NOMO-1 treated with DMSO at 0.1 percent for 48 hours (cell line): ENCODE results near the gene SRI.
A peak's percentile ranks its signal among the peaks of the same experiment; 100 is the strongest.

ENCODE experiments used
- DNase-seq: peaks from one replicate; lab custom pipeline; 2025; ENCODE audit not compliant: unreplicated experiment; lab: John Stamatoyannopoulos, UW

Gene SRI

DNA sequence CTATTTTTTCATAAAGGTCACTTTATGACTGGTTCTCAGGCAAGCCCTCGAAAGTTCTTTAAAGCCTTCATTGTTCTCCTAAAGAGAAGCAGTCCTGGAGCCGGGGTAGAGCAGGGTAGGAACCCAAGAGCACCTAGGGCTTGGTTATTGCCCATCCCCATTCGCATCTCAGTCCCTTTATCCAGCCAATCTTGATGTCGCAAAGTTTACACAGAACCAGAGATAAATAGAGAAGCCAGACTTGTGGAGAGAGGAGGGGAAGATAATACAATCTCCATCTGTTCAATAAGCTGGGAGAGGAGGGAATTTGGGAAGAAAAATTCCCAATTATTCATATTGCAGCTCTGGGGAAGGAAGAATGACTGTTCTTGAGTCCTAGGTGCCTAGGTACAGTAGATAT, 6.4 kb upstream of the SRI start:
- no peak for DNase-seq

DNA sequence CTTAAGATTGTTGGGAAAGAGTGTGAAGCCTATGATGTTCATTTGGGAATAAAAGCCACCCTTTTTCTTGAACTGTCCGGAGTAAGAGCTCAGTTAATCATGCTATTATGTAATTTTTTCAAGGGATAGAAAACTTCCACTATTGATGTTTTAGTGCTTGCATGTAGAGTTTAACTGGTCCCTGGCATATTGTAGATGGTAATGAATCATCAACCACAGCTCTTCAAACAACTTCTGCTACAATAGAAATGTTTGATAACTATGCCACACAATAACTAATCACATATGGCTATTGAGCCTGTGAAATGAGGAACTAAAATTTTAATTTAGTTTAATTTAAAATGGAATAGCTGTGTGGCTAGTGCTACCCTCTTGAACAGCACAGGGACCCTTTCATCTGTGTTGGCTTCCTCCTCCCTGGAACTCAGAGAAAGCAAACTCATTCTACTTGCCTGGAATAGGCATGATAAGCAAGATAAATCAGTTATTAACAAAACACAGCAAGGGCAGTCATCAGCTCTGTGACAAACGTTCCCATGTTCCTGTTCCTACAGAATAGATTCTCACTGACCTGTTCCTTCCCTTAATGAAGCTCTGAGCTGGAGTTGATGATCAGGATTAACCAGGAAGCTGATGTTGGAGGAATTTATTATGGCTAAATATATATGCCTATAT, 4.9 kb upstream of the SRI start:
- peak; percentile 99 for DNase-seq

DNA sequence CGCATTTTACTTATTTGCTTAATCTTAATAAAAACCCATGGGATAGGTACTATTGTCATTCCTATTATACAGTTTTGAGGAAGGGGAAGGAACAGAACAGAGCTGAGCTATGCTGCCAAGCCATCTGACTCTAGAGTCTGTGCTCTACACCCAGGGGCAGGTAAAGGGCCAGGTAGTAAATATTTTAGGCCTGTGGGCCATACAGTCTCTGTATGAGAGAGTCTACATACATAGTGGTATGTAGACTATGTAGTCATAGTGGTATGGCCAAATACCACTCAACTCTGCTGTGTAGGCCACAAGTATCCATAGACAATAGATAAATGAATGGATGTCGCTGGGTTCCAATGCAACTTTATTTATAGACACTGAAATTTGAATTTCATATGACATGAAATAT, 3.4 kb upstream of the SRI start:
- DNase-seq: no peak

DNA sequence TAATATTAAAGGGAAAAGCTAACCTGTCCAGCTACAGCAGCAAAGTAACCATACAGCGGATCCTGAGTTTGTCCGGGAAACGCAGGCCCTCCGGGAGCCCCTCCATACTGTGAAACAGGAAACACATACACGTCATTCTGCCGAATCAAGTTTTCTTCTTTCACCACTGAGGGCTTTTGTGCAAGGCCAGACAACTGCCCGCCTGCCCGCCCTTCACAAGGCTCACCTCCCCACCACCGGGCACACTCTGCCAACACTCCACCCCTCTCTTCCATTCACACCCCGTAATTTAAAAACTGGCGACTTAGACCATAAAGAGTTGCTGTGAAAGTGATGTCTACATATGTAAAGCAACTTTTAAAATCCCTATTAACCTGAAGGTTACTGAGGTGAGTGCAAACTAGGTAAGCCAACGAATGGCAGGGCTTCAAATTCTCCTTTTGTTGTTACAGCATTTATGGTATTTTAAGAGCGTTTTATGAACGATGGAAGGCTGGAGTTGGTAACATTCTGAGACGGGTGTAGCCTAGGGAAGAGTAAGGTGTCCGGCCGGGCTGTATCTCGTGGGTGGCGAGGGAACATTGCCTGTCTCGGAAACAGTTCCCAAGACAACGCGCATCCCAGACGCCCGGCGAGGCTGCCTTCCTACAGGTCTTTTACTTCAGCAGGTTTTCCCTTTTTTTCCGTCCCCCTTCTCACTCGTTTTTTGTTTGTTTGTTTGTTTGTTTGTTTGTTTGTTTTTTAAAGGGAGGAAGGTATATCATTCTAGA, 817 bp downstream of the SRI start:
- DNase-seq: peak; percentile 83

DNA sequence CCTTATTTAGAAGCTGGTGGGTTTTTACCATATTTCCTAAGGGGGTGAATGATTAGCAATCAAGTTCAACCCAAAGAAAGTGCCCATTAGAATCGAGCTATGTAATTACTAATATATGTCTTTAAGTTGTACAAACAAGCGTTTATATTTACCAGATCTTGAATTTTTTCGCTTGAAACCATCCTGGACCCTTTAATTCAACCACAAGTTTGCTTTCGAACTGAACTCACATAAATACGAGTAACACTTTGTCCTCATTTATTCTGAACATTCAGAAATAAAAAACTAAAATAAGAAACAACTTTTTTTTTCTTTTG, 1.5 kb downstream of the SRI start:
- no peak for DNase-seq

DNA sequence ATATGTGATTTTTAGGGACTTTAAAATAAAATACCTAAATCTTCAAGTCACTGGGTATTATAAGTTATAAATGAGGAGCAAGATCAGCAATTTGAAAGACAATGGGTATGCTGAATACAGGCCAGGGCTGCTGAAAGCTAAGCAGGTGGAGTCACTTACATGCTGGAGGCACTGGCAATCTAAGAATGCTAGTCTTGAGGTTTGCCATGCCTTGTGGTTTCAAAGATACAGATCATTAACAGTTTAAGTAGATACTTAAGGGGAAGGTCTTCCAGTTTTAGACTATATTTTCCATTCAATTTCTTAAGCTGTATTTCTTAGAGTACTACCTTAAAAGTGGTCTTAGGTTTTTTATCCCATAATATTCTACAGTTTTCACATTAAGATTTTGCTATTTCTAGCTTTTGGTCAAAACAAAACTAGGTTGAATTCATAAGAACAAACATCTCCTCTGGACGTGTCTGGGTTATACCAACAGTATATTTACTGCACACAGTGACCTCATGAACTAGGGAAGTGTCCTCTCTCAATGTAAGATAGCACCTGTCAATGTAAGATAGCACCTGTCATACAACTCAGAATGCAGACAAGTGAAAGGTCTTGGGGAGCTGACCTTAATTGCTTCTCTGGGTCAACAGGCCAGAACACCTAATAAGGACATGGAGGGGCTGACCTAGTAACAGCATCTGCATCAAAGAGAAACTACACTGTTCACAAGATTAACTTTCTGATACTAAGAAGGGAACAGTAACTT, 2.0 kb downstream of the SRI start:
- peak; percentile 73 for DNase-seq

DNA sequence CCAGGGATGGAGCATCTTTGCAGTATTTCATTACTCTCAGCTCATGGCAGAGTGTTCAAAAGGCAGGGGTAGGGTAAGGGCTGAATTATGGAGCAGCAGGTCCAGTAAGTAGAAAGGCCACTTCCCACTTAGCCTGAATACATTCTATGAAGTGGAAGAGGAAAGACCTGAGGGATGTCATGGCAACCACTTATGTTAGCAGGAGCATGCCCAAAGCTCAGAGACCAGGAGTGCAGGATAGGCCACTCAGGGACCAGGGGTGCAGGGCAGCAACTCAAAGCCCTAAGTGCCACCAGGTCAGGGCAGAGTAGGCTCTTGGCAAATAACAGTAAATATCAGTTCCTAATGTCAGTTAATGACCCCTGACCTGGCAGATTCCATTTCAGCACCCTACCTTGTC, 3.6 kb downstream of the SRI start:
- DNase-seq: no peak

DNA sequence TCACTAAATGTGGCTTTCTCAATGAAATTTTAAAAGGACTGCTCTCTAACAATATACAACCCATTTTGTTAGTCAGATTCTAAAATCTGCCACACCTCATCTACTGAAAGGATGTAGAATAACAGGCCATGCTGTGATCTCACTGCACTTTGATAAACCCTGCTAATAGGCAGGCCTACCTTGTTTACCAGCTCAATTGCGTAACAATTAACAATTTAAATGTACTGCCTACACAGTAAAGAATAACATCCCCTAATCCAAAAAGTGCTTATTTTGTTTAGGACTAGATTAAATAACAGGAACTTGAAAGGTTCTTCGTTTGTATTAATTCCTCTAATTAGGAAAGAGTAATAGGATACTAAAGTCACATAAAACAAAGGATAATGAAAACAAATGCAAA, 4.5 kb downstream of the SRI start:
- DNase-seq: no peak

DNA sequence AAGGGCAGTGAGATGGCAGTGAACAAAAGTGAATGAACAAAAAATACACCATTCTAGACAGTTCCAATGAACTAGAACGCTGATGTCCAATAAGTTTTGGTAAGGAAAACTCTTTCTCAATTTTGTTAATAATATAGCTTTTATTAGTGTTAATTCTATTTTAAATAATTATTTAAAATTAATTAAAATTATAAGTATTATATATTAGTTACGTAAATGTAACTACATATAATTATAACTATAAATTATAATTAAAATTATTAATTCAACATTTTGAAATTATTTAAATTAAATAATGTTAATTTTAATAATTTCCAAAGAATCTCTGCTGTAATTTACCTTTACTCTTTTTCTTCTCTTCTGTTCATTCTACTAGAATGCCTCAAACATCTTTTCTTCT, 5.4 kb downstream of the SRI start:
- no peak for DNase-seq

DNA sequence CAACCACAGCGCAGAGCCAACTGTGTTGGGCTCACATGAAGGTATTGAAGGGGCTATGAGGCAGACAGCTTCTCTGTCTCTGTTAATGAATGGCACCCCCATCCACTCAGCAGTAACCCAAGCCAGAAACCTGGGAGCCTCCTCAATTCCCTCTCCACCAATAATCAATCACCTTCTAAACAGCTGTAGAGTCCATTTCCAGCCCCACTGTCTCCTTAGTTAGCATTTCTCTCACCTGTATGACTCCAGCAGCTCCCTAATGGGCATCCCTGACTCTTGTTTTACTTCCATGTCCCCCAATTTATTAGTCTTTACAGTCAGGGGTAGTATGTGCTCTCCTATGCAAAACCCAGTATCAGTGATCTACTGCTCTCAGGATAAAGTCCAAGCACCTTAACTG, 6.9 kb downstream of the SRI start:
- no peak for DNase-seq

DNA sequence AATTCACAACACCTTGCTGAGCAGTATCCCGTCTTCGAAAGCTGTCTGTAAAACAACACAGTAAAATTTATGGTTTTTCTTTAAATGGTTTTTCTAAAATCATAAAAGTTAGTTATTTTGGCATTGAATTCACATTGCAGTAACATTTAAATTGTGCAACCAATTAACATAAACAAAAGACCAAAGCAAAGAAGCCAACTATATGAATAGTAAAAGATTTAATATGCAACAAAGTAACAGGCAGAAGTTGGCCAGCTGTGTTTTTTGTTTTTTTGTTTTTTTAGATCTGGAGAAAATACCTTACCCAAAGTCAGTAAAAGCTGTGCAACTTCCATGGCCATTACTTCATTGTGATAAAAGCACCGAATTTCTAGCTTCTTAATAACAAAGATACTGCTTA, 11.3 kb downstream of the SRI start:
- no peak for DNase-seq

DNA sequence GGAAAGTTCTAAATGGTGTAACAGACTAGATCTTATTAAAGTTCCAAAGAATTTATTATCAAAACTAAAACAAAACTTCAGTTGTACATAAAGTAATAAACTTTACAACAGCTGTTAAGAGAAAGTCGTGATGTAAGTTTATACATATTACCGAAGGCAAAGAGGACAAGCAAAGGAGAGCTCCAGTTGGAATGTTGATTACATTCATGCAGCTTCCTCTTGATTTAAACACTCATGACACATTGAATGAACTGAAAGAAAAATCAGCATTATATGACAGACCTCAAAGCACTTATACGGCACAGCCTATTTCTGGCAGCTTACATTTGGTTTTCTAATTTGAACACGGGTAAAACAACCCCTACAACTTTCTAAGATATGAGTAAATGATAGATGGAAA, 13.6 kb downstream of the SRI start:
- no peak for DNase-seq

DNA sequence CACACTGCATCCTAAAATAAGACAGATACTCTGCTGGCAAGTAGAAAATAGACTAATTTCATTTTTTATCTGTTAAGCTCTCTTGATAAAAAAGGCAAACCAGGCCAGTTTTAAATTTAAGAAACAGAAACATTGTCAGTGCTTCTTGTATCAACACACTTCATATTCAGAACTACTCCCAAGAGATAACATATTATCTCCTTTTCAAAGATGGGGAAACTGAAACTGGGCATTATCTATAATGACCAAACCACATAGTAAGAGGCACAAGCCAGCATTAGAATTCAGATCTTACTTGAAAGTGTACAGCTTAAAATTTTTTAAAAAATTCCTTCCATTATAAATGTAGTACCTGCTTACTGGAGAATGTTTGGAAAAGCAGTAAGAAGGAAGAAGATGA, 14.7 kb downstream of the SRI start:
- no peak for DNase-seq

DNA sequence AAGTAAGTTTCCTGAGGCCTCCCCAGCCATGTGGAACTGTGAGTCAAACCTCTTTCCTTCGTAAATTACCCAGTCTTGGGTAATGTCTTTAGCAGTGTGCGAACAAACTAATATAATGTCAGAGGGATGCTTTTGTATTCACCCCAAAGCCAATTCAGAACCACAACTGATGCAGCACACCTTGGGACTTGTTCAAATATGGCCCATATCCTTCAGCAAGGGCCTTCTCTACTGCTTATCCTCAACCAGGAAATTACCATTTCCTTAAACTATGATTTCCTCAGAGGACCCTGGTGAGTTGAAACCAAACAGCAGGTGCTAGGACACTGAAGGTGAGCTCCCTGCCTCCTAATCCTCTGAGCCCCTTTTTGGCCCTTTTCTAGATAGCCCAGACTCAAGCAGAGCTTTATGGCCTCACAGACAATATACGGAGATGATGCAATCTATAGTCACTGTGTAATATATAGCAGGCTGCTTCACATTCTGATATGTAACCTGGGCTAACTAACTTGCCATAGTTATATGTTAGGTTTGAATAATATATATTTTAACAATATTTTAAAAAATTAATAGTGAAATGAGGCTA, 15.2 kb downstream of the SRI start:
- DNase-seq: no peak

DNA sequence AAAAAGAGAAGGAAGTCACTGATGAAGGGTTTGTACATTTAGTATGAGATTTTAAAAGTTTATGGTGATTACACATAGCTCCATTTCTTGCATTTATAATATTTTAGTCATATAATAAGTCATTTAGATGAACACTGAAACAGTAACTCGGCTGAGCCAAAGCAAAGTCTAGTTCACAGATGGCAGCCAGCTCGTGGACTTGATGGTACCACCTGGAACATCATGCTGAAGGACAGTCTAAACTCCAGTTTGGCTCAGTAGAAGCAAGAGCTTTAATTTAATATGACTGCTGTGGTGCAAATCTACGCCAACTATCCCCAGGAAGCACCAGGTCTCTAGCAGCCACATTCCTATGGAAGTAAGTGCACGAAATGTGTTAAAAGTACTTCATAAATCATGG, 16.4 kb downstream of the SRI start:
- DNase-seq: no peak

DNA sequence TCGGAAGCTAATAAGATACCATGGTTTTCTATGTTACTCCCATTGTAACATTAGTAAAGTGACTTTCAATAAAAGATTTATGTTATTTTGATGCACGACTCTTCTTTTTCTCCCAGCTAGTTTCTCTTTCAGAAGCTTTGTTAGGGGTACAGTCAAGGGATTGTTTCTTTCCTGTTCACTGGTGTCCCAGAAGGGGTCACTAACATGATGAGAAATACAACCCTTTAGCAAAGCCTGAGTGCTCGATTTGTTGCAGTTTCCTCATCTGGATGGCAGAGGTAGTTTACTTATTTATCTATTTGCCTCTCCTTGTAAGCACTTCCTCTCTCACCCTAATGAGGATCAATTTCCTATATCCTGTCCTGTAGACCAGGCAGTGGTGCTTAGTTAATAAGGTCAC, 17.0 kb downstream of the SRI start:
- no peak for DNase-seq

DNA sequence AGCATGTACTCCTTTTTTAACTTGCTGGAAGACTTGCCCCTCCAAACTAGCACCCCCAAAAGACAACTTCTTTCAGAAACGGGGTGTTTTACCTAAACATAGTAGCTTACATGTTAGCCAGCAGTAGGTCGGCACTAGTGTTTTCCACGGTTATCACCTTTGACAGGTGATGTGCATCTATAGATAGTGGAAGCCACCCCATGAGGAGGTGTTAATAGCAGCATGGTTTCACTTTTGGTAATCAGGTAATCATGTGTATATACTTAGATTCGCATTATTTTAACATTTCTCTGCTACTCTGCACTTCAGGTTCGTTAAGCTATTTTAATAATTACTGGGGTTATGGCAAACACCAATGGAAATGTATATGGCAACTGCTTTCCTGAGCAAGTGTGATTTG, 17.6 kb downstream of the SRI start:
- no peak for DNase-seq

DNA sequence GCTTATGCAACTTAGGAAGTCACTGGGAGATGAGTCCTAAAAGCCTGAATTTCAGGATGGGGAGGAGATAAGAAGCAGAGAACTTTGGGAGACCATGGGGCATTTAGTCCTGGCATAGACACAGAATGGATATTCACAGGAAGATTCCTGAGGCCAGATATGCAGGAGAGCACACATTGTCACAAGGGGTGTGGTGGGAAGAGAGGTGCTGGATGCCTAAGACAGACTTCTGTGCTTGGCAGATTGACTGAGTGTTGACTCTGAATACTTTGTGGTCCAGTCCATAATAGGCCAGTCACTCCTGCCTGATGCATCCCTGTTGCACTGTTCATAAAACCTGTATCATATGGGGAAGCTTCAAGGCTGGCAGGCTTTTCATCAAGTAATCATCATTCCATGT, 18.5 kb downstream of the SRI start:
- DNase-seq: no peak

DNA sequence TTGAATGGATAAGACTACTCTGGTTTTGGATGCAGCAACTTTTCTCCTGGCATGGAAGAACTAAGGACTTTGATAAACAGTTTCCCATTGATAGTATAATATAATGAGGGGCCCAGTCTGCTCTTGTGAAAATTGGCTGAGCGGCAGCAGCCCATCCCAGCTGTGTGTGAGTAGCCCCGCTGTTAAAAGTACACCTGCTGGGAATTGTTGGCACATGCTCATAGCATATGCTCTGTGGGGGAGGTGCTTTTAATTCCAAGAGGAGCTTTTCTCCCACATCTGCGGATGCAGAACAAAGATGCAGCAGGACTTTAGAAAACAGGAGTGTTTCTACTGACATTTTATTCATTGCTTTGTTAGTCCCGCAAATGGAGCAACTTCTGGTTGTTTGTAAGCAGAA, 19.0 kb downstream of the SRI start:
- no peak for DNase-seq

DNA sequence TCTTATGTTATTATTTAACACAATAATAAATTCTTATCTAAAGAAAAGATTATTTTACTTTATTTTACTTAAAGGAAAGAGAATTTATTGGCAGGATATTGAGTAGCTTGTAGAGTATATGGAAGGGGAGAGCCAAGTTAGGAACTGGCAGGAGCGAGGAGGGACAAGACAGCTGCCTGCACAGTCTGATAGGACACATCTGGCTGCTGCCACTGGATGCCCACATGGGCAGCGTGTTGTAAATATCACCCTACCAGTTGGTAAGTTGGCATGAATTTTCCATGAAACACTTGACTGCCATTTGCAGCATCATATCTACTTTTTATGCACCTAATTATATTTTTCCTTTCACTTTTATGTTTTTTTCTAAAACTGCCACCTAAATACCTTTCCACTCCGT, 19.6 kb downstream of the SRI start:
- no peak for DNase-seq

DNA sequence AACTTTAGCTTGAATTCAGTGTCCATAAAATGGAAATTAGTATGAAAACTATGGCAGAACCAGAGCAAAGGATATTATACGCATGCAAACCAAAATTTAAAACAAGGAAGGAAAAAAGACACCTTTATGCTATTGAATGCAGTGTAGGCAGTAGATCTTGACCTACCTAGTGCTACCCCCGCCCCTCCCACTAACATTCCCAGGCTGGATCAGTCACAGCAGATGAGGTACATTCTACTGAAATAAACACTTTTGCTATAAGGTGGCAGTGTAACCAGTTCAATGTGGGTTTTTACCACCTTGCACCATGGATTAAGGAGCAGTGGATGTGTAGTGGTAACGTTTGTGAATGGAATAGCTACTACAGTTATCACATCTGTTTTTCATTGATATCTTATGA, 27.9 kb downstream of the SRI start:
- no peak for DNase-seq

DNA sequence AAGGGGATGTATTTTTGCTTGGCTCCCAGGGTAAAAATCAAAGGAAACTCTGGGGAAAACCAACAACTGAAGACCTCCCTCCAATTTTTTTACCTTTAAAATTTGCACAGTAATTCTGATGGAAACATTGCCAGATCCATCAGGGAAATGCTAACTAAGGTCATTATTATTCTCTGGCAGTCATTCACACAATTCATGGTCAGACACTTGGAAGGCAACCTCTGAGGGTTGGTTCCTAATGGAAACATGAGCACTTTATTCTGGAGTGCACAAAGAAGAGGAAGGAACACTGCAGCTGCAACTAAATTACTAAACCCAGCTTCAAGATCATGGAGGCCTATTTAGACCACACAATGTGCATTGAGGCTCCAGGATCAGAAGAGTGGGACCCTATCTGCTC, 34.2 kb downstream of the SRI start:
- no peak for DNase-seq
